HepG2 (cell line): ENCODE measurements around the gene PHKB. TPM values are rescaled to one million over a fixed set of nuclear protein-coding genes. Genes with fewer than 3 reads are reported as not detected.
A peak's percentile ranks its signal among the peaks of the same experiment; 100 is the strongest.

Experiments
- CREB1 ChIP-seq, 2 experiments: fragments of 450-650 bp in 1 of 2; IDR thresholded peaks; 2 replicates each; pipeline ENCODE4 v1.6.1; 2016 to 2017; ENCODE audit warnings: control low read depth in 1 of 2, mild to moderate bottlenecking in 1 of 2, missing compliant biosample characterization in 1 of 2, missing genetic modification characterization in 1 of 2
- HNRNPUL1 ChIP-seq: fragments of 200-400 bp; formaldehyde crosslinking; IDR thresholded peaks from 2 replicates; pipeline ENCODE4 v1.6.1; 2017; ENCODE audit warnings: low read depth, mild to moderate bottlenecking, low read length, moderate library complexity
- HOXD1 ChIP-seq: sonication (generic); formaldehyde crosslinking; IDR thresholded peaks from 2 replicates; pipeline ENCODE4 v1.5.0; 2020; ENCODE audit warnings: missing genetic modification reagents
- JARID2 ChIP-seq: sonication (generic); formaldehyde crosslinking; IDR thresholded peaks from 2 replicates; pipeline ENCODE4 v1.8.1; 2023; ENCODE audit warnings: missing genetic modification reagents, inconsistent platforms; ENCODE audit not compliant: insufficient replicate concordance
- KDM1A ChIP-seq: IDR thresholded peaks from 2 replicates; pipeline ENCODE4 v1.6.1; 2016; ENCODE audit warnings: missing compliant biosample characterization
- MEIS2 ChIP-seq: sonication (generic); formaldehyde crosslinking; IDR thresholded peaks from 2 replicates; pipeline ENCODE4 v1.9.0; 2021; ENCODE audit warnings: mild to moderate bottlenecking, missing genetic modification reagents
- PAWR ChIP-seq: sonication (generic); formaldehyde crosslinking; IDR thresholded peaks from 2 replicates; pipeline ENCODE4 v1.4.0; 2020; ENCODE audit warnings: missing genetic modification reagents, mild to moderate bottlenecking, borderline replicate concordance
- PPARG ChIP-seq: conservative IDR thresholded peaks from 2 replicates; pipeline ENCODE4 v1.6.1; 2016; ENCODE audit warnings: missing biosample characterization, missing genetic modification reagents
- RARA ChIP-seq: IDR thresholded peaks from 2 replicates; pipeline ENCODE4 v1.6.1; 2016; ENCODE audit warnings: missing genetic modification reagents, missing compliant biosample characterization
- SIN3A ChIP-seq: IDR thresholded peaks from 2 replicates; pipeline ENCODE4 v1.6.1; 2011; ENCODE audit warnings: low read depth, mild to moderate bottlenecking, control low read depth, low read length, borderline replicate concordance
- SPEN ChIP-seq: sonication (generic); formaldehyde crosslinking; IDR thresholded peaks from 2 replicates; pipeline ENCODE4 v1.5.1; 2020; ENCODE audit warnings: low read depth, mild to moderate bottlenecking, missing genetic modification reagents
- SSRP1 ChIP-seq: IDR thresholded peaks from 2 replicates; pipeline ENCODE4 v1.6.1; 2016; ENCODE audit warnings: control low read depth
- TBL1XR1 ChIP-seq: fragments of 150-350 bp; IDR thresholded peaks from 2 replicates; pipeline ENCODE4 v1.6.1; 2014; ENCODE audit warnings: borderline replicate concordance, low read length; ENCODE audit not compliant: partially characterized antibody
- YEATS2 ChIP-seq: sonication (generic); formaldehyde crosslinking; IDR thresholded peaks from 2 replicates; pipeline ENCODE4 v1.4.0; 2020; ENCODE audit warnings: missing genetic modification reagents, borderline replicate concordance
- ZFP1 ChIP-seq: IDR thresholded peaks from 2 replicates; pipeline ENCODE4 v1.6.1; 2016
- ZFP62 ChIP-seq: sonication (generic); formaldehyde crosslinking; IDR thresholded peaks from 2 replicates; pipeline ENCODE4 v1.4.0; 2020; ENCODE audit warnings: missing genetic modification reagents
- ZNF616 ChIP-seq: sonication (generic); formaldehyde crosslinking; IDR thresholded peaks from 2 replicates; pipeline ENCODE4 v1.5.0; 2020; ENCODE audit warnings: low read depth, mild to moderate bottlenecking, missing genetic modification reagents
- polyA plus RNA-seq, 8 experiments: library from polyadenylated mRNA; depleted of rRNA in 3 of 8; stranded (reverse) in 7 of 8; unstranded in 1 of 8; fragments of >200 nt; fragmentation: Illumina TruSeq in 4 of 8; extraction: Trizol in 4 of 8; gene quantifications; 2 replicates each; pipeline versions ENCODE4 v1.2.1 to v1.2.3, GENCODE V29; 2011 to 2016; ENCODE audit warnings: low read depth in 4 of 8, missing spikeins in 1 of 8, mixed read lengths in 1 of 8; ENCODE audit not compliant: insufficient read depth in 1 of 8
- total RNA-seq, 5 experiments: library from RNA; depleted of rRNA; stranded (reverse); fragments of >200 nt; fragmentation: Illumina TruSeq; extraction: Trizol; gene quantifications; 2 replicates each; pipeline ENCODE4 v1.2.3, GENCODE V29; 2016; ENCODE audit warnings: low read depth in 1 of 5
- TF ChIP-seq, protein P1 (sequence below): sonication (generic); formaldehyde crosslinking; IDR thresholded peaks from 2 replicates; pipeline ENCODE4 v1.4.0; 2020; ENCODE audit warnings: low read depth, mild to moderate bottlenecking, missing genetic modification reagents
- TF ChIP-seq, protein P2 (sequence below): sonication (generic); formaldehyde crosslinking; IDR thresholded peaks from 2 replicates; pipeline ENCODE4 v1.4.0; 2020; ENCODE audit warnings: missing genetic modification reagents, mild to moderate bottlenecking, borderline replicate concordance
- TF ChIP-seq, protein P3 (sequence below): sonication (generic); formaldehyde crosslinking; IDR thresholded peaks from 2 replicates; pipeline ENCODE4 v1.5.0; 2020; ENCODE audit warnings: missing genetic modification reagents, mild to moderate bottlenecking, borderline replicate concordance
- TF ChIP-seq, protein P4 (sequence below): sonication (generic); formaldehyde crosslinking; IDR thresholded peaks from 2 replicates; pipeline ENCODE4 v1.5.0; 2020; ENCODE audit warnings: missing genetic modification reagents
- TF ChIP-seq, protein P5 (sequence below): sonication (generic); formaldehyde crosslinking; IDR thresholded peaks from 2 replicates; pipeline ENCODE4 v1.8.0; 2023; ENCODE audit warnings: mild to moderate bottlenecking, missing genetic modification reagents
- TF ChIP-seq, protein P6 (sequence below): sonication (generic); formaldehyde crosslinking; IDR thresholded peaks from 2 replicates; pipeline ENCODE4 v1.4.0; 2020; ENCODE audit warnings: missing genetic modification reagents, mild to moderate bottlenecking, borderline replicate concordance

Gene PHKB
- total and polyA plus RNA-seq, 2 of the 13 experiments (the other 11 are each of a cell fraction or from before 2014, with no cell fraction given), result 66.0 to 80.8 TPM

DNA sequence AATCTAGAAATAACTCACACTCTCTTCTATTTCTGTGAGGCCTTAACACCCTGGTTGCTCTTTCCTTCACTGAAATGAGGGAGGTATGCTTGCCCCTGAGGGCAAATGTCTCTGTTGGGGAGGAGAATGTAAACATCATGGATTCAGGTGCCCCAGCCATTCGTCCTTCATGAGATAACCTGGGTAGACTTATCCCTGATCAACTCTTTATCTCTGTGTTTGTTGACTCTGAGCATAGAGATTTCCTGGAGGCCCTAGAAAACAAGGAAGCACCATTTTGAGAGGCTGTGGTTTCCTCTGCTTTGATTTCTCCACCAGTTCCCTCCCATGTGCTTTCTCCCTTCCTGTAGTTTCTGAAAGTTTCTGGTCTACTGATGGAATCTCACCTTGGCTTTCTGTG lies 77.3 kb downstream of the PHKB start (continued):
- TF ChIP-seq PPARG (peak; percentile 75), MEIS2 (CRISPR knock-in tag) (0 out of 2 replicates have a peak, but pooled peaks have one; percentile 88), PAWR (CRISPR knock-in tag) (no peak), YEATS2 (peak; percentile 28; the same call in 1 of the 2 replicates), HOXD1 (CRISPR knock-in tag) (peak; percentile 92), KDM1A (CRISPR knock-in tag) (peak; percentile 78), SPEN (CRISPR knock-in tag) (peak; percentile 54; the same call in 1 of the 2 replicates), SIN3A (no peak), RARA (CRISPR knock-in tag) (peak; percentile 95), CREB1 (IDR thresholded peaks at IDR 0.05) (no peak), CREB1 (CRISPR knock-in tag; IDR thresholded peaks at IDR 0.05) (peak; percentile 66; the same call in 1 of the 2 replicates), ZNF616 (CRISPR knock-in tag) (no peak), HNRNPUL1 (no peak), SSRP1 (CRISPR knock-in tag) (0 out of 2 replicates have a peak, but pooled peaks have one; percentile 56), JARID2 (no peak), TBL1XR1 (no peak), ZFP1 (CRISPR knock-in tag) (no peak), ZFP62 (no peak)
- TF ChIP-seq, protein P1, sequence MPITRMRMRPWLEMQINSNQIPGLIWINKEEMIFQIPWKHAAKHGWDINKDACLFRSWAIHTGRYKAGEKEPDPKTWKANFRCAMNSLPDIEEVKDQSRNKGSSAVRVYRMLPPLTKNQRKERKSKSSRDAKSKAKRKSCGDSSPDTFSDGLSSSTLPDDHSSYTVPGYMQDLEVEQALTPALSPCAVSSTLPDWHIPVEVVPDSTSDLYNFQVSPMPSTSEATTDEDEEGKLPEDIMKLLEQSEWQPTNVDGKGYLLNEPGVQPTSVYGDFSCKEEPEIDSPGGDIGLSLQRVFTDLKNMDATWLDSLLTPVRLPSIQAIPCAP, result no peak
- TF ChIP-seq, protein P2, sequence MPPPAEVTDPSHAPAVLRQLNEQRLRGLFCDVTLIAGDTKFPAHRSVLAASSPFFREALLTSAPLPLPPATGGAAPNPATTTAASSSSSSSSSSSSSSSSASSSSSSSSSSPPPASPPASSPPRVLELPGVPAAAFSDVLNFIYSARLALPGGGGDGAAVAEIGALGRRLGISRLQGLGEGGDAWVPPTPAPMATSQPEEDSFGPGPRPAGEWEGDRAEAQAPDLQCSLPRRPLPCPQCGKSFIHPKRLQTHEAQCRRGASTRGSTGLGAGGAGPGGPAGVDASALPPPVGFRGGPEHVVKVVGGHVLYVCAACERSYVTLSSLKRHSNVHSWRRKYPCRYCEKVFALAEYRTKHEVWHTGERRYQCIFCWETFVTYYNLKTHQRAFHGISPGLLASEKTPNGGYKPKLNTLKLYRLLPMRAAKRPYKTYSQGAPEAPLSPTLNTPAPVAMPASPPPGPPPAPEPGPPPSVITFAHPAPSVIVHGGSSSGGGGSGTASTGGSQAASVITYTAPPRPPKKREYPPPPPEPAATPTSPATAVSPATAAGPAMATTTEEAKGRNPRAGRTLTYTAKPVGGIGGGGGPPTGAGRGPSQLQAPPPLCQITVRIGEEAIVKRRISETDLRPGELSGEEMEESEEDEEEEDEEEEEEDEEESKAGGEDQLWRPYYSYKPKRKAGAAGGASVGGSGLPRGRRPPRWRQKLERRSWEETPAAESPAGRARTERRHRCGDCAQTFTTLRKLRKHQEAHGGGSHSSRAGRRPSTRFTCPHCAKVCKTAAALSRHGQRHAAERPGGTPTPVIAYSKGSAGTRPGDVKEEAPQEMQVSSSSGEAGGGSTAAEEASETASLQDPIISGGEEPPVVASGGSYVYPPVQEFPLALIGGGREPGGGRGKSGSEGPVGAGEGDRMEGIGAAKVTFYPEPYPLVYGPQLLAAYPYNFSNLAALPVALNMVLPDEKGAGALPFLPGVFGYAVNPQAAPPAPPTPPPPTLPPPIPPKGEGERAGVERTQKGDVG (CRISPR knock-in tag), result no peak
- TF ChIP-seq, protein P3, sequence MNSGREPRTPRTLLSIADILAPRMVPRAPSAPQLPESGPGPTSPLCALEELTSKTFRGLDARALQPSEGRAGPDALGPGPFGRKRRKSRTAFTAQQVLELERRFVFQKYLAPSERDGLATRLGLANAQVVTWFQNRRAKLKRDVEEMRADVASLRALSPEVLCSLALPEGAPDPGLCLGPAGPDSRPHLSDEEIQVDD (CRISPR knock-in tag), result no peak
- TF ChIP-seq, protein P4, sequence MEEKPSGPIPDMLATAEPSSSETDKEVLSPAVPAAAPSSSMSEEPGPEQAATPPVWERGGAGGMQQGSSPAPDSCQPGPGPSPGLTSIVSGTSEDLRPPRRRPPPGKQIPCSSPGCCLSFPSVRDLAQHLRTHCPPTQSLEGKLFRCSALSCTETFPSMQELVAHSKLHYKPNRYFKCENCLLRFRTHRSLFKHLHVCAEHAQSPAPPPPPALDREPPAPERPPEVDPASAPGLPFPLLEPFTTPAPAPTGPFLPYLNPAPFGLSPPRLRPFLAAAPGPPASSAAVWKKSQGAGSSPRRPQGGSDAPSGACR, result peak; percentile 57; the same call in 1 of the 2 replicates
- TF ChIP-seq, protein P5, sequence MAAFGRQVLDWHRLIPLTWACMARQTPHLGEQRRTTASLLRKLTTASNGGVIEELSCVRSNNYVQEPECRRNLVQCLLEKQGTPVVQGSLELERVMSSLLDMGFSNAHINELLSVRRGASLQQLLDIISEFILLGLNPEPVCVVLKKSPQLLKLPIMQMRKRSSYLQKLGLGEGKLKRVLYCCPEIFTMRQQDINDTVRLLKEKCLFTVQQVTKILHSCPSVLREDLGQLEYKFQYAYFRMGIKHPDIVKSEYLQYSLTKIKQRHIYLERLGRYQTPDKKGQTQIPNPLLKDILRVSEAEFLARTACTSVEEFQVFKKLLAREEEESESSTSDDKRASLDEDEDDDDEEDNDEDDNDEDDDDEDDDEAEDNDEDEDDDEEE (CRISPR knock-in tag), result no peak
- TF ChIP-seq, protein P6, sequence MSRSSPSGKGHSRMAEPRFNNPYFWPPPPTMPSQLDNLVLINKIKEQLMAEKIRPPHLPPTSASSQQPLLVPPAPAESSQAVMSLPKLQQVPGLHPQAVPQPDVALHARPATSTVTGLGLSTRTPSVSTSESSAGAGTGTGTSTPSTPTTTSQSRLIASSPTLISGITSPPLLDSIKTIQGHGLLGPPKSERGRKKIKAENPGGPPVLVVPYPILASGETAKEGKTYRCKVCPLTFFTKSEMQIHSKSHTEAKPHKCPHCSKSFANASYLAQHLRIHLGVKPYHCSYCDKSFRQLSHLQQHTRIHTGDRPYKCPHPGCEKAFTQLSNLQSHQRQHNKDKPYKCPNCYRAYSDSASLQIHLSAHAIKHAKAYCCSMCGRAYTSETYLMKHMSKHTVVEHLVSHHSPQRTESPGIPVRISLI (CRISPR knock-in tag), result peak; percentile 50; the same call in 1 of the 2 replicates
